Measurements from ENCODE around the gene TBC1D28.
"Not testable (repeated sequence)": the region's sequence is repeated elsewhere in the genome, so short reads cannot be mapped to it uniquely, and the experiment has no call there.

TBC1D28 gene

DNA sequence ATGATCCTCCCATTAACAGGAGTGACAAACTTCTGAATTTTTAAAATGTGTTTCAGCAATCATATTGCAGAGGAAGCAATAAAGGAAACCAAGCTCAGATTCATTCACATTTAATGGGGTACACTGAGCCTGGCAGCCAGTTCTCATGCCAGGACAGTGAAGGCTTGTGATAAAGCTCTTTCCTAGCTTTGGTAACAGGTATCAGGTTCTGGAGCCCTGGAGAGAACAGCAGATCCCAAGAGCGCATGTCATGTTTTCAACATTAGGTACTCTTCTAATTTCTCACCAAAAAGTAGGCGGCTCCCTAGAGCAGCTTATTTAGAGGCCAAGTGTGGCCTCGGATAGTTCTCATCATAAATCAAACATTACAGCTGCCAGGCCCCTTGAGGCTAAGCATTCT lies 23.3 kb upstream of the TBC1D28 start:
- not testable (repeated sequence) for H3K9ac ChIP-seq (ENCODE audit: low read depth, low read length, poor library complexity, severe bottlenecking); H2AFZ ChIP-seq (ENCODE audit: low read length); H3K27me3 ChIP-seq (ENCODE audit: insufficient read depth, low read length, poor library complexity, severe bottlenecking); H3K79me2 ChIP-seq (ENCODE audit: insufficient read depth, low read length); H3K4me1 ChIP-seq (ENCODE audit: insufficient read depth, low read length, poor library complexity, severe bottlenecking); H3K4me2 ChIP-seq (ENCODE audit: low read depth, low read length, poor library complexity, severe bottlenecking); H4K20me1 ChIP-seq (ENCODE audit: insufficient read depth, low read length, poor library complexity, severe bottlenecking); H3F3A ChIP-seq (ENCODE audit: low read depth); H3K9me3 ChIP-seq (ENCODE audit: insufficient read depth, low read depth, low read length); H3K4me3 ChIP-seq (ENCODE audit: low read length, poor library complexity, severe bottlenecking); H3K36me3 ChIP-seq (ENCODE audit: insufficient read depth, low read length); H3K9me2 ChIP-seq (replicated peaks; ENCODE audit: low read depth, low read length)

DNA sequence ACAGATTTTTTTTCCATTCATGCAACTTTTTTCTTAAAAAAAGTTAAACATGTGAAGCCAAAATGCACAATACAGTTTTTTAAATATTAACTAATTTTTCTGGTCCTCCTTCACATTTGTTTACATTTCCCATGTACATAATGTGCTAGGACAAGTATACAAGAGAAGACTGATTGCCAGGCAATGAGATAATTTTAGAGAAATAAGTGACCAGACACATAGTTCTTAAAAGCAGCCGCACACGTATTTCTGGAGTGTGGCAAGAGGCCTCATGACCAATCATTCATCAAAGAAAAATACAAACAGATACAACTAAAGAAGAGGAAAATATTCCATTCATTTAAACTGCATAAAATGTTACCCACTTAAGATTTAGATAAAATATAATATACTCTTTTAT lies 22.1 kb upstream of the TBC1D28 start:
- H3K36me3 ChIP-seq (ENCODE audit: insufficient read depth, low read length); H3F3A ChIP-seq (ENCODE audit: low read depth); H3K9me2 ChIP-seq (replicated peaks; ENCODE audit: low read depth, low read length); H3K4me1 ChIP-seq (ENCODE audit: insufficient read depth, low read length, poor library complexity, severe bottlenecking); H2AFZ ChIP-seq (ENCODE audit: low read length); H3K4me3 ChIP-seq (ENCODE audit: low read length, poor library complexity, severe bottlenecking); H3K9me3 ChIP-seq (ENCODE audit: insufficient read depth, low read depth, low read length); H4K20me1 ChIP-seq (ENCODE audit: insufficient read depth, low read length, poor library complexity, severe bottlenecking); H3K4me2 ChIP-seq (ENCODE audit: low read depth, low read length, poor library complexity, severe bottlenecking); H3K79me2 ChIP-seq (ENCODE audit: insufficient read depth, low read length); H3K9ac ChIP-seq (ENCODE audit: low read depth, low read length, poor library complexity, severe bottlenecking); H3K27me3 ChIP-seq (ENCODE audit: insufficient read depth, low read length, poor library complexity, severe bottlenecking): not testable (repeated sequence)

DNA sequence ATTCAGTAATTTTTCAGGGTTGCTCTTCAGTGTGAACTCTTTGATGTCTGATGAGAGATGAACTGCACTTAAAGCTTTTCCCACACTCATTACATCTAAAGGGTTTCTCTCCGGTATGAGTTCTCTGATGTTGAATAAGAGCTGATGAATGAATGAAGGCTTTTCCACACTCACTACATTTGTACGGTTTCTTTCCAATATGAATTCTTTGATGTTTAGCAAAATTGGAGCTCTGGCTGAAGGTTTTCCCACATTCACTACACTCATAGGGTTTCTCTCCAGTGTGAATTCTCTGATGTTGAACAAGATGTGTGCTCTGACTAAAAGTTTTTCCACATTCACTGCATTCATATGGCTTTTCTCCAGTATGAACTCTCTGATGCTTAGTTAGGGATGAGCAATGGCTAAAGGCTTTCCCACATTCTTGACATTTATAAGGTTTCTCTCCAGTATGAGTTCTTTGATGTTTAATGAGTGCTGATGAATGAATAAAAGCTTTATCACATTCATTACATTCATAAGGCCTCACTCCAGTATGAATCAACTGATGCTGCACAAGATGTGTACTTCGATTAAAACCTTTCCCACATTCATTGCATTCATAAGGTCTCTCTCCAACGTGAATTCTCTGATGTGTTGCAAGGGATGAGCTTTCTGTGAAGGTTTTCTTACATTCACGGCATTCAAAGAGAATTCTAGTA lies 17.9 kb upstream of the TBC1D28 start:
- not testable (repeated sequence) for H3K9ac ChIP-seq (ENCODE audit: low read depth, low read length, poor library complexity, severe bottlenecking); H3K79me2 ChIP-seq (ENCODE audit: insufficient read depth, low read length); H3K4me1 ChIP-seq (ENCODE audit: insufficient read depth, low read length, poor library complexity, severe bottlenecking); H3K4me3 ChIP-seq (ENCODE audit: low read length, poor library complexity, severe bottlenecking); H3K4me2 ChIP-seq (ENCODE audit: low read depth, low read length, poor library complexity, severe bottlenecking); H3K9me2 ChIP-seq (replicated peaks; ENCODE audit: low read depth, low read length); H3K27me3 ChIP-seq (ENCODE audit: insufficient read depth, low read length, poor library complexity, severe bottlenecking); H4K20me1 ChIP-seq (ENCODE audit: insufficient read depth, low read length, poor library complexity, severe bottlenecking); H3K36me3 ChIP-seq (ENCODE audit: insufficient read depth, low read length); H2AFZ ChIP-seq (ENCODE audit: low read length); H3F3A ChIP-seq (ENCODE audit: low read depth)
- peaks cover 14% of the 10 kb centered on the region; the same call in 1 of the 2 replicates for H3K9me3 ChIP-seq (ENCODE audit: insufficient read depth, low read depth, low read length)

DNA sequence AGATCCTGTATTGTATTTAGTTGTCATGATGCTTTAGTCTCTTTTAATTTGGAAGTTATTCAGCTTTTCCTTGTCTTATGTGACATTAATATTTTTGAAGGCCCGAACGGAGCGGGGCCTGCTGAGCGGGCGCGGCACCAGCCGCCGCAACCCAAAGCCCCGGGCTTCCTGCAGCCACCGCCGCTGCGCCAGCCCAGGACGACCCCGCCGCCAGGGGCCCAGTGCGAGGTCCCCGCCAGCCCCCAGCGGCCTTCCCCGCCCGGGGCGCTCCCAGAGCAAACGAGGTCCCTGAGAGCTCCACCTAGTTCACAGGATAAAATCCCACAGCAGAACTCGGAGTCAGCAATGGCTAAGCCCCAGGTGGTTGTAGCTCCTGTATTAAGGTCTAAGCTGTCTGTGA lies 5.9 kb upstream of the TBC1D28 start:
- not testable (repeated sequence) for H3K36me3 ChIP-seq (ENCODE audit: insufficient read depth, low read length); H4K20me1 ChIP-seq (ENCODE audit: insufficient read depth, low read length, poor library complexity, severe bottlenecking); H3K79me2 ChIP-seq (ENCODE audit: insufficient read depth, low read length); H3F3A ChIP-seq (ENCODE audit: low read depth); H3K4me2 ChIP-seq (ENCODE audit: low read depth, low read length, poor library complexity, severe bottlenecking); H2AFZ ChIP-seq (ENCODE audit: low read length); H3K27me3 ChIP-seq (ENCODE audit: insufficient read depth, low read length, poor library complexity, severe bottlenecking); H3K9me2 ChIP-seq (replicated peaks; ENCODE audit: low read depth, low read length); H3K4me3 ChIP-seq (ENCODE audit: low read length, poor library complexity, severe bottlenecking); H3K9ac ChIP-seq (ENCODE audit: low read depth, low read length, poor library complexity, severe bottlenecking); H3K4me1 ChIP-seq (ENCODE audit: insufficient read depth, low read length, poor library complexity, severe bottlenecking); H3K9me3 ChIP-seq (ENCODE audit: insufficient read depth, low read depth, low read length)

DNA sequence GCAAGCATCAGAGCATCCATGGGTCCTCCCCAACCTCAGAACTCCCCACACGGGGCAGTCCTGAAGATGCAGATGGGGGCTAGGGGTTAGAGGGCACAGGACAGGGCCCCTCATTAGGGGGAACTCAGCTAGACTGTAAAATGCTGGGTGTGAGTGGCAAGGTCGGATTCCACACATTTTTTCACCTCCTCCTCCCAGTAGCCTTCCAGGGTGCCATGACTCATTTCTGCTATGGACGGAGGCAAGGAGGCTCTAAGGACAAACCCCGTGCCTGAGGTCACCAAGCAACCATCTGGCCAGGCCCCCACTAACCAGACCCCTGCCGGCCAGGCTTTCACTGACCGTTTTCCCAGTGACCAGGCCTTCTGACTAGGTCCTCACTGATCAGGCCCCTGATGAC lies 1.1 kb downstream of the TBC1D28 start:
- not testable (repeated sequence) for H3K4me2 ChIP-seq (ENCODE audit: low read depth, low read length, poor library complexity, severe bottlenecking); H3K79me2 ChIP-seq (ENCODE audit: insufficient read depth, low read length); H3K4me3 ChIP-seq (ENCODE audit: low read length, poor library complexity, severe bottlenecking); H3K4me1 ChIP-seq (ENCODE audit: insufficient read depth, low read length, poor library complexity, severe bottlenecking); H2AFZ ChIP-seq (ENCODE audit: low read length); H3F3A ChIP-seq (ENCODE audit: low read depth); H3K36me3 ChIP-seq (ENCODE audit: insufficient read depth, low read length); H3K9ac ChIP-seq (ENCODE audit: low read depth, low read length, poor library complexity, severe bottlenecking); H3K27me3 ChIP-seq (ENCODE audit: insufficient read depth, low read length, poor library complexity, severe bottlenecking); H3K9me2 ChIP-seq (replicated peaks; ENCODE audit: low read depth, low read length); H3K9me3 ChIP-seq (ENCODE audit: insufficient read depth, low read depth, low read length); H4K20me1 ChIP-seq (ENCODE audit: insufficient read depth, low read length, poor library complexity, severe bottlenecking)

DNA sequence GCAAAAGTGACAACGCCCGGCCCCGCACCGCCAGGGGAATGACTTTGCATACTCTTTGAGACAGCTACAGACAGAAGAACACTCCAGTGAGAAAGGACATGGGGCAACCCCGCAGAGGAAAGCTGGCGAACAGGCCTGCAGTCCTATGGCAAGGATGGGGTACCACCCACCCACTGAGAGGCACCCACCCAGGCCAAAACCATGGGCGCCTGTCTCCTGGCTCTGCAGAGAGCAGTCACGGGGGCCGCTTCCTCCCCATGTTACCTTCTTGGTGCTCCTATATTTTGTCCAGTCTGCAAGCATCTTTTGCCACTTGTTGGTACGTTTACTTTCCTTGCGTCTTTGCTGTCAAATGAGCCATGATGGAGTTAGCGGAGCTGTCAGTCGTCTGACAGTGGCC lies 5.8 kb downstream of the TBC1D28 start:
- not testable (repeated sequence) for H3K4me3 ChIP-seq (ENCODE audit: low read length, poor library complexity, severe bottlenecking); H3K27me3 ChIP-seq (ENCODE audit: insufficient read depth, low read length, poor library complexity, severe bottlenecking); H2AFZ ChIP-seq (ENCODE audit: low read length); H3K4me2 ChIP-seq (ENCODE audit: low read depth, low read length, poor library complexity, severe bottlenecking); H3K36me3 ChIP-seq (ENCODE audit: insufficient read depth, low read length); H3K9me3 ChIP-seq (ENCODE audit: insufficient read depth, low read depth, low read length); H3K9me2 ChIP-seq (replicated peaks; ENCODE audit: low read depth, low read length); H3K79me2 ChIP-seq (ENCODE audit: insufficient read depth, low read length); H3K9ac ChIP-seq (ENCODE audit: low read depth, low read length, poor library complexity, severe bottlenecking); H3F3A ChIP-seq (ENCODE audit: low read depth); H4K20me1 ChIP-seq (ENCODE audit: insufficient read depth, low read length, poor library complexity, severe bottlenecking); H3K4me1 ChIP-seq (ENCODE audit: insufficient read depth, low read length, poor library complexity, severe bottlenecking)

DNA sequence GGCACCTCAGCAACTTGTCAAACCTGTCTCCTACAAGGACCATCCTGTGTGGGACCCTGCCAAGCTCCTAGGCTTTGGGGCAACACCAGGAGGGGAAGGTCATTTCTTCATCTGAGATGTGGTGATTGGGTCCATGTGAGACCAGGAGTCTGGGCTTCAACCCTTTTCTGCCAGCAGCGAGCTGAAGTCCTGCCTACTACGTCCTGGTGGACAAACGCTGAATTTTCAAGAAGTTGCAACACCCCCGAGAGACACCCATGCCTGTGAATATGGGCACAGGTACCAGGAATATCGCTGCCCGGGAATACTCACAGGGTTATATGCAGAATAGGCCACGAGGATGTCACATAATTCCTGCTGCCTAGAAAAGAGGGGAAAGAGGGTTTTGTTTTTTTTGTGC lies 8.0 kb downstream of the TBC1D28 start:
- H4K20me1 ChIP-seq (ENCODE audit: insufficient read depth, low read length, poor library complexity, severe bottlenecking); H2AFZ ChIP-seq (ENCODE audit: low read length); H3K9me3 ChIP-seq (ENCODE audit: insufficient read depth, low read depth, low read length); H3K4me3 ChIP-seq (ENCODE audit: low read length, poor library complexity, severe bottlenecking); H3K9ac ChIP-seq (ENCODE audit: low read depth, low read length, poor library complexity, severe bottlenecking); H3K36me3 ChIP-seq (ENCODE audit: insufficient read depth, low read length); H3K4me1 ChIP-seq (ENCODE audit: insufficient read depth, low read length, poor library complexity, severe bottlenecking); H3K9me2 ChIP-seq (replicated peaks; ENCODE audit: low read depth, low read length); H3F3A ChIP-seq (ENCODE audit: low read depth); H3K79me2 ChIP-seq (ENCODE audit: insufficient read depth, low read length); H3K27me3 ChIP-seq (ENCODE audit: insufficient read depth, low read length, poor library complexity, severe bottlenecking); H3K4me2 ChIP-seq (ENCODE audit: low read depth, low read length, poor library complexity, severe bottlenecking): not testable (repeated sequence)
